DLD1 (cell line): ENCODE data around the gene KRT34.
"Not testable (repeated sequence)": the region's sequence is repeated elsewhere in the genome, so short reads cannot be mapped to it uniquely, and the experiment has no call there.

Experiments
- in situ Hi-C: cut with HindIII; loops from 2 replicates; pipeline ENCODE4 v1.10.0; 2017; ENCODE audit warnings: low sequenced_read_pairs

The KRT34 gene

GRCh38 chr17:41404024-41404671 lies 22.0 kb upstream of the KRT34 start:
- in situ Hi-C loops = no loop called here

GRCh38 chr17:41403404-41404023 lies 21.4 kb upstream of the KRT34 start:
- in situ Hi-C loops = no loop called here

- in situ Hi-C loops = no loop called here
Measured at GRCh38 chr17:41402161-41402560, 20.1 kb upstream of the KRT34 start.

- in situ Hi-C loops = no loop called here
Measured at GRCh38 chr17:41396996-41397660, 15.0 kb upstream of the KRT34 start, which contains the start of gene KRT31. Gene KRT31, minus strand, starts transcription at chr17:41397608. Its CDS starts 69 bp downstream, at chr17:41397539.

GRCh38 chr17:41396340-41396739 lies 14.2 kb upstream of the KRT34 start:
- in situ Hi-C loops = no loop called here

- in situ Hi-C loops = no loop called here
Measured at GRCh38 chr17:41395611-41396010, 13.5 kb upstream of the KRT34 start.

- in situ Hi-C loops = not testable (repeated sequence)
Measured at GRCh38 chr17:41395044-41395443, 12.9 kb upstream of the KRT34 start.

GRCh38 chr17:41394254-41394996 lies 12.3 kb upstream of the KRT34 start:
- in situ Hi-C loops = no loop called here

GRCh38 chr17:41393826-41394225 lies 11.7 kb upstream of the KRT34 start:
- in situ Hi-C loops = no loop called here

GRCh38 chr17:41393294-41393693 lies 11.2 kb upstream of the KRT34 start:
- in situ Hi-C loops = no loop called here

- in situ Hi-C loops = no loop called here
Measured at GRCh38 chr17:41392278-41392677, 10.2 kb upstream of the KRT34 start.

GRCh38 chr17:41391535-41391934 lies 9.4 kb upstream of the KRT34 start:
- in situ Hi-C loops = no loop called here

GRCh38 chr17:41390411-41390938 lies 8.4 kb upstream of the KRT34 start:
- in situ Hi-C loops = no loop called here

- in situ Hi-C loops = no loop called here
Measured at GRCh38 chr17:41387670-41388069, 5.6 kb upstream of the KRT34 start.

- in situ Hi-C loops = no loop called here
Measured at GRCh38 chr17:41386227-41386626, 4.1 kb upstream of the KRT34 start.

- in situ Hi-C loops = no loop called here
Measured at GRCh38 chr17:41383690-41384089, 1.6 kb upstream of the KRT34 start.

- in situ Hi-C loops = no loop called here
Measured at GRCh38 chr17:41382394-41382793, 288 bp upstream of the KRT34 start.

GRCh38 chr17:41380091-41380490 lies 2.0 kb downstream of the KRT34 start:
- in situ Hi-C loops = not testable (repeated sequence)

GRCh38 chr17:41377546-41377945 lies 4.6 kb downstream of the KRT34 start:
- in situ Hi-C loops = no loop called here

- in situ Hi-C loops = no loop called here
Measured at GRCh38 chr17:41369713-41370112, 12.4 kb downstream of the KRT34 start, which contains the start of gene KRT33B. Gene KRT33B, minus strand, starts transcription at chr17:41369813. Its CDS starts 63 bp downstream, at chr17:41369750.

GRCh38 chr17:41369023-41369422 lies 13.1 kb downstream of the KRT34 start:
- in situ Hi-C loops = no loop called here
